ENCODE measurements around the gene LMX1A.

Gene LMX1A

GRCh38 chr1:165218731-165219130, 137.8 kb downstream of the LMX1A start:
- no peak for DNase-seq (ENCODE audit: low spot score)

GRCh38 chr1:165217958-165218357, 138.6 kb downstream of the LMX1A start:
- DNase-seq (ENCODE audit: low spot score) = no peak

GRCh38 chr1:165216254-165216653, 140.3 kb downstream of the LMX1A start:
- no peak for DNase-seq (ENCODE audit: low spot score)

GRCh38 chr1:165215676-165216075, 140.8 kb downstream of the LMX1A start:
- DNase-seq (ENCODE audit: low spot score) = no peak

GRCh38 chr1:165212229-165212628, 144.3 kb downstream of the LMX1A start:
- DNase-seq (ENCODE audit: low spot score) = no peak

GRCh38 chr1:165207853-165208515, 148.5 kb downstream of the LMX1A start:
- no peak for DNase-seq (ENCODE audit: low spot score)

- no peak for DNase-seq (ENCODE audit: low spot score)
Observed at GRCh38 chr1:165205145-165205544, 151.4 kb downstream of the LMX1A start.

GRCh38 chr1:165204548-165204947, 152.0 kb downstream of the LMX1A start:
- DNase-seq (ENCODE audit: low spot score) = no peak

- DNase-seq (ENCODE audit: low spot score) = no peak
Observed at GRCh38 chr1:165191087-165191486, 165.4 kb downstream of the LMX1A start.

- no peak for DNase-seq (ENCODE audit: low spot score)
Observed at GRCh38 chr1:165189913-165190312, 166.6 kb downstream of the LMX1A start.

- DNase-seq (ENCODE audit: low spot score) = no peak
Observed at GRCh38 chr1:165189011-165189410, 167.5 kb downstream of the LMX1A start.

GRCh38 chr1:165187031-165188009, 169.2 kb downstream of the LMX1A start:
- DNase-seq (ENCODE audit: low spot score) = no peak

GRCh38 chr1:165185161-165185889, 171.2 kb downstream of the LMX1A start:
- DNase-seq (ENCODE audit: low spot score) = no peak

GRCh38 chr1:165182975-165183374, 173.5 kb downstream of the LMX1A start:
- no peak for DNase-seq (ENCODE audit: low spot score)

GRCh38 chr1:165179306-165179705, 177.2 kb downstream of the LMX1A start:
- no peak for DNase-seq (ENCODE audit: low spot score)

GRCh38 chr1:165174491-165174890, 182.0 kb downstream of the LMX1A start:
- DNase-seq (ENCODE audit: low spot score) = no peak

GRCh38 chr1:165173818-165174217, 182.7 kb downstream of the LMX1A start:
- DNase-seq (ENCODE audit: low spot score) = no peak

GRCh38 chr1:165173409-165173808, 183.1 kb downstream of the LMX1A start:
- DNase-seq (ENCODE audit: low spot score) = no peak

- DNase-seq (ENCODE audit: low spot score) = no peak
Observed at GRCh38 chr1:165172666-165173065, 183.8 kb downstream of the LMX1A start.

- DNase-seq (ENCODE audit: low spot score) = no peak
Observed at GRCh38 chr1:165169729-165170128, 186.8 kb downstream of the LMX1A start.

GRCh38 chr1:165169028-165169427, 187.5 kb downstream of the LMX1A start:
- no peak for DNase-seq (ENCODE audit: low spot score)

- DNase-seq (ENCODE audit: low spot score) = no peak
Observed at GRCh38 chr1:165168467-165168866, 188.0 kb downstream of the LMX1A start.

Measured in SW480 (cell line).